ENCODE measurements around the gene HIP1. TPM values are rescaled to one million over a fixed set of nuclear protein-coding genes. Genes with fewer than 3 reads are reported as not detected.
"Not testable (repeated sequence)": the region's sequence is repeated elsewhere in the genome, so short reads cannot be mapped to it uniquely, and the experiment has no call there.

HIP1 gene
- total and polyA plus RNA-seq, 9 of the 15 experiments (the other 6 are each of a cell fraction or from before 2014, with no cell fraction given) = 2.4 to 13.7 (median 9.5) TPM

DNA sequence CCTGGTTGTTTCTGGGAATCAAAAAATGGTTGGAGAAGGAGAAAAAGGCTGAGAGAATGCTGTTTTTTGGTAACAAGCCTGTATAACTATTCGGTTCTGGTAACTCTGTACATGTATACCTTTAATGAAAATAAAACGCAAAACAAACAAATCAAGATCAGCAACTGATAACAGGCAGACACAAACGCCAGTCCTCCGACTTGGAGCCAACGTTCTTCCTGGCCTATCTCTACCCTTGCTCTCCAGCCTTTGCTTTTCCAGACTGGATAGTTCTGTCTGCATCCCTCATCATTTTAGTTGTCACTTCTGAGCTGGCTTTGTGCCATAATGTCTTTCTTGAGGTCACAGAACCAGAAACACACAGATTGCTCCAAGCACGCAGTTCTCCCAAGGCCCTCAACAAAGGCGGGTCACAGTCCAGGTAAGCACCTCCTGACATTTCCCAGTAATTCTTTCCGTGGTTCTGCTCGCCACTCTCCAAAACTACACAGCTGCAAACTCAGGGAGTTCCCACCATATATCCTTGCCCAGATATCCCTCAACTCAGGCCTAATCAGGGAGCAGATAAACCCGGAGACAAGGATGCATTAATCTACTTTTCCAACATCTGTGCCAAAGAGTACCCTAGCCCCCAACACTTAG, 20.2 kb downstream of the HIP1 start:
- no peak overlapping the region for H2AFZ ChIP-seq (ENCODE audit: low read depth, low read length)
- no peaks in the 10 kb centered on the region for H3K9me3 ChIP-seq (replicated peaks; ENCODE audit: control insufficient read depth, insufficient read depth, low read depth, low read length)
- intact Hi-C loops (cut with micrococcal nuclease) (no loop called here), in situ Hi-C loops (cut with MboI) (no loop called here)
- ChIA-PET CTCF (ENCODE audit: low intra/inter-chr PET ratio) (no interaction called here), POLR2A (interaction anchor here (0.6 kb wide), 1 partner anchor 13 kb away, joined by 3 read pairs; no protein-coding TSS in a partner anchor)
- ATAC-seq = no peak
- no peak overlapping the region for H3K27ac ChIP-seq (ENCODE audit: extremely low read depth, low read depth, low read length)
- no peaks in the 10 kb centered on the region for H3K9me1 ChIP-seq (ENCODE audit: control insufficient read depth, insufficient read depth, low read length)
- no peaks in the 10 kb centered on the region for H3K79me2 ChIP-seq (ENCODE audit: control insufficient read depth, insufficient read depth, low read length)
- no peaks in the 10 kb centered on the region for H4K20me1 ChIP-seq (replicated peaks; ENCODE audit: control insufficient read depth, insufficient read depth, low read length)
- H3K9ac ChIP-seq (ENCODE audit: insufficient read depth in 1 of 2, low read depth in 2 of 2, low read length in 2 of 2) = peak overlapping the region in 1 of 2 experiments; percentile 38; a peak in 1 of 4 replicates
- peaks cover 2% of the 10 kb centered on the region; the same call in 1 of the 3 replicates for H3K36me3 ChIP-seq (ENCODE audit: control insufficient read depth, insufficient read depth, low read length)
- FAIRE-seq = no peak
- no peak for DNase-seq (ENCODE audit: extremely low read depth in 1 of 4, low spot score in 3 of 4)
- no peak overlapping the region for H3K4me3 ChIP-seq
- H3K27me3 ChIP-seq (ENCODE audit: control insufficient read depth in 2 of 2, insufficient read depth in 2 of 2, low read length in 2 of 2) = no peaks in the 10 kb centered on the region
- no peaks in the 10 kb centered on the region; a peak in 1 of 5 replicates for H3K4me1 ChIP-seq (replicated peaks in 1 of 2; ENCODE audit: control insufficient read depth in 2 of 2, insufficient read depth in 2 of 2, low read length in 2 of 2)
- no peak overlapping the region for H3K4me2 ChIP-seq (ENCODE audit: insufficient read depth, low read length)
- WGBS (ENCODE audit: insufficient coverage, low coverage, missing lambda C conversion rate) = 62% methylated on average over 10 of the region's 10 CpGs
- TF ChIP-seq NFIC (IDR thresholded peaks at IDR 0.05) (peak; percentile 81), STAT5B (CRISPR knock-in tag; IDR thresholded peaks at IDR 0.05) (no peak)
- BruUV-seq (replicated peaks) = no TSS peak

DNA sequence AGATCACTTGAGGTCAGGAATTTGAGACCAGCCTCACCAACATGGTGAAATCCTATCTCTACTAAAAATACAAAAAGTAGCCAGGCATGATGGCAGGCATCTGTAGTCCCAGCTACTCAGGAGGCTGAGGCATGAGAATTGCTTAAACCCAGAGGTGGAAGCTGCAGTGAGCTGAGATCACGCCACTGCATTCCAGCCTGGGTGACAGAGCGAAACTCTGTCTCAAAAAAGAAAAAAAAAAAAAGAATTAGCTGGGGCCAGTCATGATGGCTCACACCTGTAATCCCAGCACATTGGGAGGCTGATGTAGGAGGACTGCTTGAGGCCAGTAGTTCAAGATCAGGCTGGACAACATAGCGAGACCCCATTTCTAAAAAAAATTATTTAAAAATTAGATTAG, 21.0 kb downstream of the HIP1 start:
- POLR2A ChIA-PET; H3K4me1 ChIP-seq (replicated peaks in 1 of 2; ENCODE audit: control insufficient read depth in 2 of 2, insufficient read depth in 2 of 2, low read length in 2 of 2); CTCF ChIA-PET (ENCODE audit: low intra/inter-chr PET ratio); H4K20me1 ChIP-seq (replicated peaks; ENCODE audit: control insufficient read depth, insufficient read depth, low read length); H3K9ac ChIP-seq (ENCODE audit: insufficient read depth in 1 of 2, low read depth in 2 of 2, low read length in 2 of 2); H3K9me1 ChIP-seq (ENCODE audit: control insufficient read depth, insufficient read depth, low read length); H3K79me2 ChIP-seq (ENCODE audit: control insufficient read depth, insufficient read depth, low read length); H3K9me3 ChIP-seq (replicated peaks; ENCODE audit: control insufficient read depth, insufficient read depth, low read depth, low read length); DNase-seq (ENCODE audit: extremely low read depth in 1 of 4, low spot score in 3 of 4); BruUV-seq (replicated peaks); in situ Hi-C loops (cut with MboI); H3K4me3 ChIP-seq; H3K4me2 ChIP-seq (ENCODE audit: insufficient read depth, low read length); FAIRE-seq; intact Hi-C loops (cut with micrococcal nuclease); H3K27me3 ChIP-seq (ENCODE audit: control insufficient read depth in 2 of 2, insufficient read depth in 2 of 2, low read length in 2 of 2); ATAC-seq; H2AFZ ChIP-seq (ENCODE audit: low read depth, low read length); H3K27ac ChIP-seq (ENCODE audit: extremely low read depth, low read depth, low read length); H3K36me3 ChIP-seq (ENCODE audit: control insufficient read depth, insufficient read depth, low read length): not testable (repeated sequence)
- peak; percentile 40; the same call in 1 of the 2 replicates for TF ChIP-seq ZNF121 (CRISPR knock-in tag; conservative IDR thresholded peaks at IDR 0.05)
- 93% methylated on average over 1 of the region's 3 CpGs for WGBS (ENCODE audit: insufficient coverage, low coverage, missing lambda C conversion rate)
